GM19238 (cell line): ENCODE measurements around the gene CD82.

ENCODE experiments used
- DNase-seq: peaks from one replicate; pipeline ENCODE4 v3.0.0; 2011; ENCODE audit warnings: low spot score; ENCODE audit not compliant: insufficient read length

The CD82 gene

DNA sequence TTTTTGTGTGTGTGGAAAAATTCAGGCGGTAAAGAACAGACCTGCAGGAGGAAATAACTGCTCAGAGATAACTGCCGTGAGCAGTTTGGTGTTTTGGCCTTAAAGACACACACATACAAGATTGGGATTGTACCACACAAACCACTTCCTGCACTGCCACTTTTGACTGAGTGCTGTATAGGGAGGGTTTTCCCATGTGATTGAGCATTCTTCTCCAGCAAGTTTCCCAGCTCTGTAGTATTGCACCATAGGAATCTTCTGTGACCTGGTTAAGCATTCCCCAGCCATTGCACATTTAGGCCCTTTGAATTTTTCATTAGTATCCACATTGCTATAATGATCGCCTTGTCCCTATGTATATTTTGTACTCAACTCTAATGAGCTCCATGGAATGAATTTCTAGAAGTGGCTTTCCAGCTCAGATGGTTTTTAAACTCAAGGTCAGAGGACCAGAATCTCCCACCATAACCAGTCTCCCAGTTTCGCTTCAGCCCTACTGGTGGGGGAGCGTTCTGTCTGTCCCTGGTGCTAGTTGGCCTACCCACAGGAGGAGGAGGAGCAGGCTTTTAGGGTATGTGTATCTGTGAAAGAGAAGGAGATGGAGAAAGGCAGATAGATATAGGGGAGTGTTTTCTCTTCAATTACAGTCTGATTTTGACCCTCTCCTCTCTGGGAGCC lies 9.3 kb downstream of the CD82 start:
- no peak for DNase-seq

DNA sequence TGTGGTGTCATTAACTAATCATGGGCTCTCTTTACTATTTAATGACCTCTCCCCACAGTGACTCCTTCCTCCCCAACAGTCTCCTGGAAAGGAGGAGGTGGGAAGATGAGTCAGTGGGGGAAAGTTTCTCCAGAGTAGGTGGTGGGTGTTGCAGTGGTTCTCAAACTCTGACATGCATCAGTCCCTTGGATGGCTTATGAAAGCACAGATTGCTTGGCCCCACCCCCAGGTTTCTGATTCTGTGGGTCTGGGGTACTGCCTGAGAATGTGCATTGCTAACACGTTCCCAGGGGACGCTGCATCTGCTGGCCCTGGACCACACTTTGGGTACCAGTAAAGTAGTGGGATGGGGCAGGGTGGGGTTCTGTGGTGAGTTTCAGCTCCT lies 9.8 kb downstream of the CD82 start:
- no peak for DNase-seq

DNA sequence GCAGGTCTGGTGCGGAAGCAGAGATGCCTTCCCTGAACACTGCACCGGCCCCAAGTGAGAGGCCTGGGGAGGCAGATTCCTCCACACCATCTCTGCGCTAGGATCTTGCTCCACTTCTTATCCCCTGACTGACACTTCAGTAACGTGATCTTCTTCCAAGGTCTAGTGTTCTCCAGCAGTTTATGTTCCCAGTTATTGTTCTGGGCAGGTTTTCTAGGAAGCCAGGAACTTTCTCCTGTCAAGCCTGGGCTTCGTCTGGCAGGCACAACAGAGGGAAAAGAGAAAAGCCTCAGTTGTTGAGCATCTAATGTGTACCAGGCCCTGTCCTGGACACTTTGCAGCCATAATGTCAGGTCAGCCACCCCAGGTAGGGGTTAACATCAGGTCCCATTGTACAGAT lies 10.5 kb downstream of the CD82 start:
- no peak for DNase-seq

DNA sequence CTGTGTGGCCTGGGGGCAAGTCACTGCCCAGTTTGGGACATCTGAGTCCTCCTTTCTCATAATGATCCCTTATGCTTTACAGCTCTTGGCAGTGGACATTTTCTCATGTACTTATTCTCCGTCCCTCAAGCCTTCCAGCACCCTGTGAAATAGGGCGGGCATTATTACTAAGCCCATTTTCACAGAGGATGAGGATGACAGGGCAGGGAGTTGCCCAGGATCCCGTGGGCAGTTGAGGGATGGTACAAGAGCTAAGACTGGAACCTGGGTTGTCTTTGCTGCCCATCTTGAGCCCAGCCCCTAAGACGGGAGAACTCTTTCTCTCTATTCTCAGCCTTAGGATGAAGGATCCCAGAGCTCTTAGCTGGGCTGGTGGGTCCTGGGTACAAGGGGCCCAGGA lies 11.2 kb downstream of the CD82 start:
- DNase-seq: no peak

DNA sequence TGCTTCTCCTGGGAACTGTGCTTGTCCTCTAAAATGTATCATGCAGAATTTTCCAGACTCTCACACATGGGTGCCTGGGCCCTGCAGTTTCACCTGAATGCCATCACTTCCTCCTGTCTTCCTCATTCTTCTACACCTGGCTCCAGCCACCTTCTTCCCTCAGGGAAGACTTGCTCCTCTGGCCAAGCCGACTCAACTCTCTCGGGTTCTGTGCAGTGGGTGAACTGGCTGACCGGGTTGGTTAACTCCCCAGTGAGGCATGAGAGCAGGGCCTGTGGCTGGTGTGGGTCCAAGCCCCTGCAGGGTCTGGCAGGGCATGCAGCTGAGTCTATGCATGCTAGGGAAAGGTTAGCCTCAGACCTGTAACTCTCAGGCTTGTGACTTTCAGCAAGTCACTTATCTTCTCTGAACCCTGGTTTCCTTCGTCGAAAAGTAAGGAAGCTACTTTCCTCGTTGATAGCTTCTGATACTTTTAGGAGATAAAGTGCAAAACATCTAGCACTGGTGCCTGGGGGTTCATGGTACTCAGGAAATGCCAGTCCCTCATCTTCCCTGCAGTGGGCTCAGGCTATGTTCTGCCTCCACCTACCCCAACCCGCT lies 11.9 kb downstream of the CD82 start:
- no peak for DNase-seq

DNA sequence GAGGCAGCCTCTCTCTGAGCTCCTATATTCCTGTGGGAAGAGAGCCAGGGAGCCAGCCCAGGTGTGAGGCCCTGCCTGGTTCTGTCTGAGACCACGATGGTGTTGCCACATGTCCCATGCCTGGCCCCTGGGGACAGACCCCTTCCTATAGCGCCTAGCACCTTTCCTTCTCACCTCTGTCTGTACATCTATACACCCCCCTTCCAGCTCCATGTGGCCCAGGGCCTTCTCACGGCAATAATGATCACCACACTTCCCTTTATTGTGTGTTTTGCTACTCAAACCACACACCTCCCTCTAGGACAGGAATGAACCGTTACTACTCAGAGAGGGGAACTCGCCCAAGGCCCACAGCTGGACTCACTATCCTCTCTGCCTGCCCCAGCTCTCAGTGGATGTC lies 12.8 kb downstream of the CD82 start:
- no peak for DNase-seq

DNA sequence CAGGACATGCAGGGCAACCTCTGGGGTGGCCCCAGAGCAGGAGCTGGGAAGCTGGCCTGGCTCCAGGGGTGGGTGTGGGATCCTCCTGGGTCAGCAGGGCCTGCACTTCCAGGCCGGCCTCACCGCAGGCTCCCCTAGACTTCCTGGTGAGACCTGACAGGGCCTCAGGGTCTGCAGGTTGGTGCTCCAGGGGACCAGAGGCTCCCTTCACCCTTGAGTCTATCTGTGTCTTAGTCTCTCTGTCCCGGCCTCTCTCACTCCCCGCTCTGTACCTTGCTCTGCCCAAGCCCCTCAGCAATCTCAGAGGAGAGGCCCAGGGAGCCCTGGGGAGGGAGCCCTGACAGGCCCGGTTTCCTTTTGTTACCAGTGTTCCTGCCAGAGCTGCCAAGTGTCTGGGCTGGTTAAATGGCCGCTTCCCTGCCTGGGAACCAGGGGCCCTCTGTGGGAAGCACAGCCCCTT lies 13.9 kb downstream of the CD82 start:
- DNase-seq: no peak

DNA sequence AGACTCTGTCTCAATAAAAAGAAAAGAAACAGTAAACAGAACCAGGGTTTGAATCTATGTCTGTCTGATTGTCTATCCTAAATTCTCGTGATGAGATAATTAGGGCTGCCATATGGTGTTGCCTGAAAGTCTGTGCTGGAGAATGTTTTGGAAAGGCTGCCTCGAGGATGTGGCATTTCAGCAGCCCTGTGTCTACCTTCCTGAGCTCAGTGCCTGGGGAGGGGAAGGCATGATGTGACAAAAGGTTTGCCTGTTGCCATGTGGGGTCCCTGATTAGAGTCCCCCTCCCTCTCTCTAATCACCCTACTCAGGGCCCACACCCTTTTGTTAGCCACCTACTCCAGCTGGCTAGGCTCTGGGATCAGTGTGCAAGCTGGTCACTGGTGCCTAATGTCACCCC lies 15.2 kb downstream of the CD82 start:
- no peak for DNase-seq

DNA sequence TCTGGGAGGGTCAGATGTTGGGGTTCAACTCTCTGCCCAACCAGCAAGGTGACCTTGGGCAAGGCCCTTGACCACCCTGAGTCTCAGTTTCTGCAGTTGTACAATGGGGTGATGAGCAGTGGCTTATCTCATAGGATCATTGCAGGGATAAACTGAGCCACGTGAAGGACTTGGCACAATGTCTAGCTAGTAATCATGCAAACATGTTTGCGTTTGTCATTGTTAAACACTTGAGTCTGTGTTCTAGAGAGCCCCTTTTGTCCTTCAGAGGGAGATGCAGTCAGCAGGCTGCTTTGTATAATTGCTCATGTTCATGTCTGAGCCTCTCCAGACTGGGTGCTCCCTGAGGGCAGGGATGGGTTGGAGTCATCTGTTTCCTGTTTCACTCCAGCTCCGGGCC lies 15.8 kb downstream of the CD82 start:
- no peak for DNase-seq

DNA sequence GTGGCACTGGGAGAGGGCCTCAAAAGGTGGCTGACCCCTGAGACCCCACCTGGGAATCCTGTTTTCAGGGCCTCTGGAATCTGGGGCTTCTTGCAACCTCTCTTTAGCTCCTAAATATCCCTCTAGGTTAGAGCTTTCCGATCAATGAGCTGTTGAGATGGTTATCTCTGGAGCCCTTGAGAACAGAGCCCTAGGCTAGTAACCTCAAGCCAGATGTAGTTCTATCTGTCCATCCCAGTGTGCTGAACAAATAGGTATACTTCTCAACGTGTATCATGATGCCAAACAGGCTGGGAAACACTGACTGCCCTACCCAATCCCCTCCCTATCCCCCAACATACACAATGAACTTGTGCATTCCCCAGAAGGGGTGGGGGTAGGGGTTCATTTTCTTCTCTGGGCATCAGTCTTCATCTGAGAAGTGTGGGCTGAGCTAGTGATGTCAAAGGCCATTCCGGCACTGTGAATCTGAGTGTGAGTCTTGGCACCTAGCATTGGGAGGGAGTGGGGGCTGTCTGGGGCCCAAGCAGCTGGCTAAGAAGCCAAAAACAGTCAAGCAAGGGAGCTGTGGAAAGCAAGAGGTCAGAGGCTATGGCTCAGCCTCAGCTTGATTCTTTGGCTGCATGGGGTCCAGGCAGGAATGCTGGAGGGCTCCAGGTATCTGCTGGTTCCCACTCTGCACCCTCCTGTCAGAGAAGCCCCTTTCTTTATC lies 17.3 kb downstream of the CD82 start:
- no peak for DNase-seq

DNA sequence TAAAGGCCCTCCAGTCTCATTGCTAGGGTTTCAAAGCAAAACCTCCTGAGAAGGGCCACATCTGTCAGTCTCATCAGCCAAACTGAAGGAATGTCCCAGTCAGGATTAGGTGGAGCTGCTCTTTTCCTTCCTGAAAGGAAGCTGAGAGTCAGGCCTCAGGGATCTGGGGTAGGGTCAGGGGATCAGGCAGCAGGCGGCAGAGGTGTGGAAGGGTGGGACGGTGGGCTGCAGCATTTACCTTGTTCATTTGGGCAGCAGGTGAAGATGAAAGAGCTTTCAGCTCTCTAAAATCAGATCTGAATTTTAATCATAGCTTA lies 17.8 kb downstream of the CD82 start:
- DNase-seq: no peak

DNA sequence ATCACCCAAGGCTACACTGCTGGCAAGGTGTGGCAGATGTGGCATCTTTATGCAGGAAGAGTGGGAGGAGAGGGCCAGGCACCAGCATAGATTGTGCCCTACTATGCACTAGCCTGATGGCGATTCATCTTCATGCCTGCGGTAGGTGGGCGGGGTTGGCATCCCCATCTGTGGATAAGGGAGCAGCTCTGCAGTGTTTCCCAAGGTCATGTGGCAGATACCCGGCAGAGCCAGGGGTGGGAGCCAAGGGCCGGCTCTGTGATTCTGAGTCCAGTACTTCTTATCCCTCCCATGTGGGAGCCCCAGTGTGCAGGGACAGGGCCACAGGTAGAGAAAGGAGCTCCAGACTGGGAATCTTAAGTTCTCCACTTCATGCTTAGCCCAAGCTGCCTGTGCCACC lies 20.0 kb downstream of the CD82 start:
- DNase-seq: no peak

DNA sequence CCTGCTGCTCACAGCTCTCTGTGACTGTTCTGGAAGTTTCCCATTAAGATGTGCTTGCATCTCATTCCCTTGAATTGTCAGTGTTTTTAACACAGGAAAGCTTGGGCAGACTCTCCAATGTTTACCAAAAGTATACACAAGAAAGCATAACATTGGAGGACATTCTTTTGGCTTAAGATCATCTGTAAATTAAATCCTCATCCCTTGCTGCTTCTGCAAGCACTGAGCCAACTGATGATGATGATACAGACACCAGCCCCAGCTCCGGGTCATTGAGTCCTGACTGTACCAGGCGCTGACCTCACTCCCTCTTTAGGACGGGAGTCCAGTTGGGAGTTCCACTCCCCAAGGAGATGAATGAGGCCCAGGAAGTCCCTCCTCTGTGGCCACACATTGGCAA lies 23.8 kb downstream of the CD82 start:
- no peak for DNase-seq

DNA sequence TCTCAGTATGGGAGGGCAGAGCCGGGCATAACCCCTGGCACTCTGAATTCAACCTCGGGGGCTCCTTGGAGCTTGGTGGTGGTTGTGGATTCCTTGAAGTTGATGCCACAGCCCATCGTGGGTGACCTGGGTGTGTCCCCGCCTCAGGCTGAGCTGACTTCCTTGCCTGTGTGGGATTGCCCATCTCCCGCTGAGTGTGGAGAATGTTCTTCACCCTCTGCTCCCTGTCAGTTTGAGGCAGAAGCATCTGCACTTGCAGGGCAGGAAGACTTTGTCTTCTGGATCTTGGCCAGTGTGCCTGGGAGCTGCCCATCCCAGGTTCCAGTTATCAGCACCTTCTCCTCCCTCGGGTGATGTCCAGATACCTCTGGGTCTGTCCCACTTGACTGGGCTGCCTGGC lies 25.3 kb downstream of the CD82 start:
- no peak for DNase-seq

DNA sequence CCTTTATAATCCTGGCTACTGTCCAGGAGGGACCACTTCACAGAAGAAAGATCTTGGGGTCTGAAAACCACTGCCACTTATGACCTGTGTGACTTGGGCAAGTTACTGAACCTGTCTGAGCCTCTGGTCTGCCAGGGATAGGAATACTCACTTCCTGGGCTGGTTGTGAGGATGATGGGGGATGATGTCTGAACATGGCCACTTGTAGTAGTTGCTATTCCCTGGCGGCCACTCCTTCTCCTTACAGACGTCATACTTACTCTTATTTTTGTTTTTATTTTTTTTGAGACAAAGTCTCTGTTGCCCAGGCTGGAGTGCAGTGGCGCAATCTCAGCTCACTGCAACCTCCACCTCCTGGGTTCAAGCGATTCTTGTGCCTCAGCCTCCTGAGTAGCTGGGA lies 26.1 kb downstream of the CD82 start:
- no peak for DNase-seq

DNA sequence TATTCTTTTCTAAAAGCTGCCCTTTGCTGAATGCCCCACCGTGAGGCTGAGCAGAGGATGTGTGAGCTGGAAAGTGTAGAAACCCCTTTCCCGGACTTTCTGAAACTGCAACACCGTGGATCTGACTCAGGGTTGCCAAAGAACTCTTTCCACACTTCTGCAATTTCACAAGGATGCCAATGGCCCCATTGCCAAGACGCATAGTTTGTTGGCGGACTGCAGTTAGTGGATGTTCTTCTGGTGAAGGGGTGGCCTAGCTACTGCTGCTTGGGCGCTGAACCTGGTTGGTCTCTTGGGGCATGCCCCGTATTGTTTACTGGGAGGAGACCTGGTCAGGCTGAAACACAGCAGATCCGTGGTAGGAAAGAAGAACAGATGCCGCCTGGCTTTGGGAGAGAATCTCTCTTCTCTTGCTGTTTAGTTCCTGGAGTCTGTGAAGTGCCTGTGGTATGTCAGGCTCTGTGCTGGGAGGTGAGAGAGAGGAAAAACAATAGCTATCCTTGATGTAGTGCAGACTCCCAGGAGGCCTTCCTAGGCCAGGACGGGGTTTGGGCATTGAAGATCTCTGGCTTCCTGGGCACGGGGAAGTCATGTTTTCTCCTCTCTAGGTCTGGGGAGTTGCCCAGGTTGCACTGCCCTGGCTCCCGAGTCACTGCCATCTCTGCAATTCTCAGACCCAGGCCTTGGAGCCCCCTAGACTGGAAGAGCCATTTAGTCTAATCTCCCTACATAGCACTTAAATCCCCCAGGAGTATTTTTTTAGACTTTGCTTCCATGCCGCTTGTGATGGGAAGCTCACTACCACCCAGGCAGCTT lies 26.9 kb downstream of the CD82 start:
- no peak for DNase-seq

DNA sequence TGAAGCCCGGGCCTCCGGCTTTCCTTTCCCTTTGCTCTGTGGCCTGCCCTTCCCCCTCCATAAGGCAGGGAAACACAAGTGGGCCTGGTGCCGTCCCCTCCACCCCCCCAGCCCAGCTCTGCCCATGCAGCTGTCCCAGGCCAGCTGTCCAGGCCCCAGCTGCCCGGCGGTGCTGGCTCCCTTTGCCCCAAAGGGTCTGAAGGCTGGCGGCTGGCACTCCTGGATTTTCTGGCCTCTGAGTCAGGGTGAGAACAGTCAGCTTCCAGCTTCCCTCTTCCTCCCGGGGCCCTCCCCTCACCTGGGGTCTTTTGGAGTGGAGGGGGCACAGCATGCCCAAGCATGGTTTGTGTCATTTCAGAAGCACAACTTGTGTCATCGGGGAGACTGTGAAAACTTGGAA lies 27.8 kb downstream of the CD82 start:
- DNase-seq: no peak

DNA sequence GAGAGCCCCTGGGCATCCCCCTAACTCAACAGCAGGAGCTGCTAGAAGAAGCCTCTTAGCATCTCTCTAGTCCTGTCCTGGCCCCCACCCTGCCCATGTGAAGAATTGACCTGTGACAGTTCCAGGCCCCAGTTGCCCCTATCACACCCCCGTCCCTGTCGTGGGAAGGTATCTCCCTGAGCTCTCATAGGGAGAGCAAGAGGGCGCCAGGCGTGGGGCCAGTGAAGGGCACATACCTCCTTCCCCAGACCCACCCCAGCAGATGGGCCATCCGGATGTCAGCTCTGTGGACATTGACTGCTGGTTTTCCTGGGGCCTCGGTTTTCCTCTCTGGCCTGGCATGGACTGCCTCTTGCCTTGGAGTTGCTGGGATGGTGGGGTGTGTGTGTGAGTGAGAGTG lies 29.5 kb downstream of the CD82 start:
- DNase-seq: no peak

DNA sequence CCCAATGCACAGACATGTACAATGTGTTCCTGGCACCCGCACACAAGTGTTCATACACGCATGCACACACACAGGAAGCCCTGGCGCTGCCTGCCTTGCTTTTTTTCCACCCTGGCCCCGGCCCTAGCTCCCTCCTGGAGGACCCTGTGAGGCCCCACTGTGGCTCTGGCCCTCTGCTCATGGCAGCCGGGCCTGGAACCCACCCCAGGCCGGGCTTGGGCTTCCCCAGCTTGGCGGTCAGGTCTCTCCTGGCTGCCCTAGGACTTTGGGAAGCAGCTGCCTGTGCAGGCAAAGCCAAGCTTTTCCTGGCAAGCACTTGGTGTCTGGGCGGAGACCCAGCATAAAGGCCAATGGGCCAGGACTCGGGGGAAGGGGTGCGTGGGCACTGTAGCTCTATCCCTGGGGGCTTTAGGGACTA lies 30.5 kb downstream of the CD82 start:
- no peak for DNase-seq

DNA sequence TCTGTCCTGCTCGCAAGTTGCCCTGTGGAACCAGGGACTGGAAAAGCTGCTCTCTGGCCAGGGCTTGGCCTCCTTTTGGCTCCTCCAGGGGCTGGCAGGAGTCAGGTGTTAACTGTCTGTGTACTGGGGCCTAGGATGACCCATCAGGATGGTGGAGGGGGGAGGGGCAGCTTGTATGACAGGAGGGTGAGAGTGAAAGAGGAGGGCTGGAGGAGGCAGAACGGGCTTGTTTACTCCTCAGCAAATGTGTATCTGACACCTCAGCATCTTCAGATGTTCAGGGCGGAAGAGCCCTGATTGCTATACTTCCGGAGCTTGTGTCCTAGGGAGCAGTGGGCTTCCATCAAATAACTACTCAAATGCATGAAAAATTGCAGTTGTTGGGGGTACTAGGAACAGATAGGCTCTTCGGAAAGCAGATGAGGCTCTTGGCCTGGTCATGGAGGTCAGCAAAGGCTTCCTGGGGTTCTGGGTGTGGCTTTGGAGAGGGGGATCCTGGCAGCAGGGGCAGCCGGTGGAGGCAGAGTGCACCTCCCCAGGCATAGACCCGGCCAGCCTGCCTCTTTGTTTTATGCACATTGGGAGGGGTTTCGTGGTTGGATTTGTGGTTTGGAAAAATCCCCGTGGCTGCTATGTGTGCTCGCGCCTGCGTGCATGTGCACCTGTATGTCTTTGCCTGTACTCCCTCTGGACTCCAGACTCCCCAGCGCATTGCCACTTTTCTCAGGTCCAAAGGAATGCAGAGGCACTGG lies 31.2 kb downstream of the CD82 start:
- peak; percentile 37 for DNase-seq

DNA sequence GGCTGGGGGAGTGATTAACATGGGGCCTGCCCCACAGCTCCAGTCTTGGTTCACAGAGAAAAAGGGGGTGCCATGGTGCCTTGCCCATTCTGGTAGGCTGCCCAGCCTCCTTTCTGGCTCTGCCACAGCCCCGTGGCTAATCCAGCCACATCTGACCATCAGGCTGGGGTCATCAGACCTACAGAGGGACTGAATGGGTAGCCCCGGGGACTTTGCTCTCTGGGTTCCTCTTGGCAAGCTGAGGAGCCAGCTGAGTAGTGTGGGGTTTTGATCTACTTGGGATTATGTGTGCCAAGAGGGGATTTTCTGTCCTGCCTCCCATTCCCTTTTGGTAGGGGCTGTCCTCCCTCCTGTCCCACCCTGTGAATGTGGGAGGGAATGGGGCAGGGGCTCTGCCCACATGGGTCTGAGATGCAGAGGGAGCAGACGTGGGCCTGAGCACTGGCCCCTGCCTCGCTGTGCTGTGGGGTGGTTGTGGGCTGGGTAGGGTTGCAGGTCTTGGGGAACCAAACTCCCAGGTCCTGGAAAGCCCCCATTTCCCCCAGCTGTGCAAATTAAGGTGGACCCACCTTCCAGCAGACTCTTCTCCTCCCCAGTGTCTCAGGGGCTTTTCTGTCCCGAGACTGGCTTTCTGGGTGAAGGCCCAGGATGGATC lies 32.0 kb downstream of the CD82 start:
- DNase-seq: peak; percentile 29
